GM21515 (cell line): ENCODE data around the gene ISG20L2.

Source experiments
- ATAC-seq: cut with Tn5 transposase; IDR thresholded peaks from one replicate; pipeline ENCODE4 v1.9.1; 2021; ENCODE audit not compliant: unreplicated experiment

ISG20L2 gene

DNA sequence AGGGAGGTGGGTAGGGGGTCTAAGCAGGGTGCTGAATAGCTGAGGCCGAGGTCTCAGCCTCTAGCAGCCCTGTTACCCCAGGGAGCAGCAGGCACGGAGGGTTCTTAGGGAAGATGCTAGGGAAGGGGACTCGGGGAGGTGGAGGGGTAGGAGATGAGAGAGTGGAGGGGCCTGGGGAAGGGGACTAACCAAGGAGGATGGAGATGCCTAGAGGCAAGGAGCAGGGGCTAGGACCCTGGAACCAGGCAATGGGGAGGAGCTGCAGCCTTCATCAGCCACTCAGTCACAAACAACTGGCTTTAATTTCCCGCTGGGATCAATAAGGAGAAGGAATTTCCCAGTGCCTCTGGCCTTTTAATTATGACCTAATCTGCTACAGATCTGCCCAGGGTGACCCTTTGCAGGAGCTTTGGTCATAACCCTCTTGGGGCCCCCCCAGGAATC lies 20.3 kb downstream of the ISG20L2 start:
- ATAC-seq, result no peak

DNA sequence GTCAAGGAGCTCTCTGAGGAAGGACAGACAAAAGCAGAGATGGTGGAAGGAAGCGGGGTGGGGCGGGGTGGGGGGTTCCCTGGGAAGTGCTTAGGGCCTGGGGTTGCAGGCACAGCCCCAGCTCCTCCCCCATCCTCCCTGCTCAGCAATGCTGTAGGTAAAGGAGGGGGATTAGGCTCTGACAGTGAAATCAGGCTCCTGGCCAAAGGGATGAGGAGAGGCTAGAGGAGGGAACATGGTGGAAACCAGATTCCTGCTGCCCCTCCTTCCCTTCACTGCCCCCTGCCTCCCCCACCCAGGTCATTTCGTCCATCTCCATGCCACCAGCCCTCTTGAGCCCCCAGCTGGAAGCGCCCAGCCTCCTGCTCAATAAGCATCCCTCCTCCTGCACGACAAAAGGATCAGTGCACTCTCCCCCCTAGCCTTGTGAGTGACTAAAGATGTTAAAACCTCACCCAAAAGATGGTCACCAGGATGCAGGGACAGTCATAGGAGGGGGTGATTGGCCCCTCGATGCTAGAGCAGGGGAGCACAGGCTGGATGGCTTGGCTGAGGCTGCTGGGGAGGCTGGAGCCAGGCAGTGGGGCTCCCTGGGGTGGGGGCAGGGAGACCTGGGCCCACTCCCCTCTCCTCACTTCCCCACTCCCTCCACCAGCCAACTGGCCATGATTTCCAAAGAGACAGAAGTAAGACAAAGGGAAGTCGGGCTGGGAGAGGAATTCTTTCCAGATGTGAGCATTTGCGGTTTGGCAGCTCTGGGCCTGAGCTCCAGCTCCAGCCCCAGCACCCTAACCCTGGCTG lies 20.9 kb downstream of the ISG20L2 start:
- no peak for ATAC-seq

DNA sequence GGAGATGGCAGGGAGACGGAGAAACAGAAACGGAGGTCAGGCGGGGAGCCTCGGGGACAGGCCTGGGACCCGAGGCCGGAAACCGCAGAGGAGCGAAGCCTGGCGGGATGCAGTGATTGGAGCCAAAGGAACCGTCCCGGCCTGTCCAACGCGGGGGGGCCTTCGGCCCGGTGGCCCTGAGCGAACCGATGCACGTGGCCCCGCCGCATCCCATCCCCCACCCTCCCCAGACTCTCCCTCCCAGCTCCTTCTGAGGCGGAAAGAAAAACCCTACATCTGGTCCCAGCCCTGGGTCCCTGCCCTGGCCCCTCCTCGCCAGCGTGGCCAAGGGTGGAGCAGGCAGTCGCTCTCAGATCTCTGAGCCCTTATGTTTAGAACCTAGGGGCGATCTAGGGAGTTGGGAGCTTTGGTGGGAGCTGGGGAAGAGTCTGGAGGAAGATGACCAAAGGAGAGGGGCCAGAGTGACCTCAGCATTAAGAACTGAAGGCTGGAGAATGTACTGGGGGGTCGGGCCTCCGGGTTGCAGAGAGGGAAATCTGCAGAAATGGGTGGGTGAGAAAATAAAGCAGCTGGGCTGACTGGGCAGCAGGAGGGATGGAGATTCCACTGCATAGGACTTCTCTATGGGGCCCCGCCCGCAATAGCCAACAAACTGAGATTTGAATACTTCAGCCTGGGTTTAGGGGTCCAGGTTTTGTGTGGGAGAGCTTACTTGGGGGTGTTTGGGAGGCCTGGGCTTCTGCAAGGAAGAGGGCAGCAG lies 21.7 kb downstream of the ISG20L2 start:
- ATAC-seq, result no peak

DNA sequence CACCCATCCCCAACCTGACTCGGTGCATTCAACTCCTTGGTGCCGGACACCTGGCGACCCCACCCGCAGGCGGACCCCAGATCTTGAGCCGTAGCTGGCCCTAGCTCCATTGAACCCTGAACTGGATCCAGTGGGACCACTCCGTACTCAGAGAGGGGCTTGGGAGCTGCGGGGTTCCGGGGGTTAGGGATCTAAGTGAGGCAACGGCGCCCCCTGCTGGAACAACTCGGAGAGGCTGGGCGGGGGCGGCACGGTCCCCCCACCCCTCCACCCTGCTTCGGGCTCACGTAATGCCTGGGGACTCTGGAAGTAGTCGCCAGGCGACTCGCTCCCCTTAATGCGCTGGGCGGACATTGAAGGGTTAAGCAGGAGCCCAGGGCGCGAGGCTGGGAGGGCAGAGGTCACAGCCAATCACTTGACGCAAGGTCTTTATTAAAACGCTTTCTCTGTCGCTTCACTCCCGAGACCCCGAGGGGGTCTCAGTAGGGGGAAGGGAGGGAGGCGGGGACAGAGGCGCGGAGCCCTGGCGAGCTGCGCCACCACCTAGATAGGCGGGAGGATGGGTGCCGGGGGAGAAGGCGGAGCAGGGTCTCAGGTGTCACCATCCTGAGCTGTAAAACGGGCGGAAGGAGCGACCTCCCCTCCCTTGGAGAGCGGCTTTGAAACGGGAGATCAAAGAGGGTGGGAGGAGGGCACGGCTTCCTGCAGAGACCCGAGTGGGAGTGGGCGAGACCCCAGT lies 22.5 kb downstream of the ISG20L2 start:
- ATAC-seq, result no peak

DNA sequence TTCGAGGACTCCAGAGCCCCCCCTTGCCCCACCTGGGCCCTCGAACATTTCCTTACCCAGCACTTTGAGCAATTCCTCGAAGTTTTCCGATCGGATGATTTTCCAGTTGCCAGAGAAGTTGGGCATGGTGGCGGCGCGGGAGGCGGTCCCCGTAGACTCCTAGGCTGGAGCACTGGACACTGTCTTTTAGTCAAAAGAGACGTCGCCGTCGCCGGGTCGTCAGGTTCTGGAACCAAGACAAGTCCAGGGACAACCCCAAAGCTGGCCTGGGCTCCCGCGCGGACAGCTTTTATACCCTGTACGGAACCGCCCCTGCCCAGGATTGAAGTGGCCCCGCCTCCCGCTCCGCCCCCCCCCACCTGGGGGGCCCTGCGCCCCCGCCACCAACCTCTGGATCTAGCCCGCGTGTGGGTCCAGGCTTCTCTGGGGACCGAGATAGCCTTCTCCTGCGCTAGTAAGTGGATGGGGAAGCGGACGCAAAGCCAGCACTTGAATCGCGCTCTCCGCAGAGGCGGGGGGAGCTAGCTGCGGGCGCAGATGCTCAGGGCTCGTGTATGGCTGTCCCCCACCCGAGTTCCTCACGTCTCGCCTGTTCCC lies 23.1 kb downstream of the ISG20L2 start, which contains the start of gene CRABP2:
Gene CRABP2, minus strand, starts transcription at position 263 of the 597 bp plus-strand sequence. Its CDS starts 137 bp downstream, at position 126.
- no peak for ATAC-seq

DNA sequence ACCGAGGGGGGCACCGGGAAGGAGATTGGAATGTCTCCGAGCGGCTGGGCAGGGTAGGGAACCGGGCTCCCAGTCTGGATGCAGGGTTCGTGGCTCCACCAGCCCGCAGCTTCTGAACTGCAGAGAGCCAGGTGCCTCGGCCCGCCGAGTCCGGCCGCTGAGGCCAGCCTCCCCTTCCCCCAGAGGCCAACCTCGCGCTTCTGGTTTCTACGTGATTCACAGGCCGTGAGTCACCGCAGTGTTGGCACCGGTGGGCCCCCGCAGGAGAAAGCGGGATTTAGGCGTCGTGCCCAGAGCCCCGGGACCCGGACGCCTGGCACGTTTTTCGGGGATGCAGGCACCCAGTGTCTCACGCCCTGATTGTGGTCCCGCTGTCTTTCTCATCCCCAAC lies 23.6 kb downstream of the ISG20L2 start:
- no peak for ATAC-seq

DNA sequence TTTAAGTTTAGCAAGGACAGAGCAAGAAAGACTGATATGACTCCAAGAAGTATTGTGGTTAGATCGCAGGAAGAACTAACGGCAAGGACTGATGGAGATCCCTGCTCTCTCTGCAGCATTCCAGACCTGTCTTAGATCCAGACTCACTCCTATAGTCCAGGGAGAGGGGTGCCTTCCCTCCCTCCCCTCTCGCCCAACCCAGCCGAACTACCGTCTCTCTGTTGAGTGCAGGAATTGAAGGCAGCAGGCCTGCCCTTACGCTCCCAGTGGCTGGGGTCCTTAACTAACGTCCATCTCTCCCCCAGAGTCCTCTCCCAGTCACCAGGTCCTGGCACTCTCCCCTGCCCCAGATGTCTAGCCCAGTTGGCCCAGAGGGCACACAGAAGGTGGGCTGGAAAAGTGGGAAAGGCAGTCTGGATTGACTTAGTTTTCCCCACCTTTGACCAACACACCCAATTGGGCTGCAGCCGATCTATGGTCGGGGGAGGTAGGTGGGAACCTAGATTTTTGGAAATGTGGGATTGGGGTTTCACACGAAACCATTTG lies 24.3 kb downstream of the ISG20L2 start:
- no peak for ATAC-seq

DNA sequence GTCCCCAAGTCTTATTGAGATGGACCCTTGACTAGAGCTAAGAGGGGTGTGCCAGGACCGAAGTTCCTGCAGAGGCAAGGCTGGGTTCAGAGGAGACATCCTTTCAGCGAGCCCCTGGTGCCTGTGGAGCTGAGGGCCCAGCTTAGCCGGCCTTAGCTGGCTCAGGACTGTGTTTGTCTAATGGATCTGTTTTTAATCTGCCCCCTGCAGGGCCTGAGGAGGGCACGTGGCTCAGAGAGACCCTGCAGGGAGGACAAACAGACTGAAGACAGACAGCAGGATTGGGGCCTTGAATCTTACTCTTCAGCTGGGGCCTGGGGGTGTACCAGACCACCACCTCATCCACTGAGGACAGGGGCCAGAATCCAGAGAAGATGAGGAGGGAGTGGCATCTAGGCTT lies 24.8 kb downstream of the ISG20L2 start:
- no peak for ATAC-seq

DNA sequence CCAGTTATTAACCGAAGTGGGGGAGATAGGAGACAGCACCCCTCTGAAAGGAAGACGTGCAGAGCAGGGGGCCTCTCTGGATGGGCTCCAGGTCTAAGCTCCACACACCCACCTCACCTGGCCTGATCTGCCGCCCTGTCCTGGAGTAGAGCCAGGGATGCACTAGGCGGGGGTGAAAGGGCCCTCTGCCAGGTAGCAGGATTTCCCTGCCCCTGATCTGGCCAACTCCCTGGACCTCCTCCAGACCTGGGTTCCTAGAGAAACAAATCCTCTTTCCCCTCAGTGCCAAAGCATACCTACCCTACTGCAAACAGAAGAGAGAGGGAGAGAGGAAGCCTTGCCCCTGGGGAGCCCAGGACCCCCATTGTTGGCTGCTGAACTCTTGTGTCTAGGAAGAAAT lies 25.2 kb downstream of the ISG20L2 start:
- ATAC-seq, result no peak

DNA sequence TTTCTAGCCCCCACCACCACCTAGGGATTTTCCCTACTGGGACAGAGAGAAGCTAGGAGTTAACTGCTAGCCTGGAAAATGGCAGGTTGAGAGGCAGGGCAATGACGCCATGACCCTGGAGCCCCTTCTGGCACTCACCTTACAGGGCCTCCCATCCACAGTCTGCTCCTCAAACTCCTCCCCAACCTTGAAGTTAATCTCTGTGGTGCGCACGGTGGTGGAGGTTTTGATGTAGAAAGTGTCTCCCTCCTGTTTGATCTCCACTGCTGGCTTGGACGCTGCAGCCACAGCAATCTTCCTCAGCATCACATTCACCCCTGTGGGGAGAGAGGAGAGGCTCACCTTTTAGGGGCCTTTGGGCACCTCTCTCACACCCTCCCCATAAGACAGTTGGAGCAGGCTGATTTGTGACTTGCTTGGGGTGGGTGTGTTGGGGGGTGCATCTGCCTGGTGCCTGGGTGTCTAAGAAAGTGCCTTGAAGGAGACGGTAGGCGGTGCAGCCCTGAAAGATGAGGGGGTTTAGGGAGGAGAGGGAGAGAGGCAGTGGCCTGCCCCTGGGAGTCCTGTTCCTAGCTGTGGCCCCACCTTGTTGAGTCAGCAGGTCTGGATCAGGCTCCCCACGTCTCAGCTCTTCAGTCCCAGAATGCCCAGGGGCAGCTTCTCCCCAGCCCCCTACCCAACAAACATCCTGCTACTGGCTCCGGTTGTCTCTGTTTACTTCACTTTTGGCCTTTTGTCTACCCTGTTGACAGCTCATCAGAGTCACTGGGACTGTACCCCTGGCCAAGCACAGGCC lies 27.6 kb downstream of the ISG20L2 start:
- no peak for ATAC-seq

DNA sequence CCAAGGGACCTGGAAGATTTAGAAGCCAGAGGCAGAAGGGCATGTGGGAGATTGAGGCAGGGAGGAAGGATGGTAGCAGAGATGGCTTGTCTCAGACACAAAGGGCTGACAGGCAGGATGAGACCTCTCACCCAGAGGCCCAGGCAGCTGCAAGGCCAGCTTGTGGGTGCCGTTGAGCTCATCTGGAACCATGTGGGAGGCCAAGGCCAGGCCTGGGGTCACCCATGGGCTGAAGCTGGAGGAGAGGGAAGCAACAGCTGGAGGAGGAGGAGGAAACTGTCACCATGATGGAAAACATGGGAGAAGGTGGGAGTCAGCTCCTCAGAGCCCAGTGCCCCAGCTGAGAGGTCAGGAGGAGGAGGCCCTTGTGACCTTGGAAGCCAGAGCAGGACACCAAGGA lies 29.6 kb downstream of the ISG20L2 start:
- no peak for ATAC-seq

DNA sequence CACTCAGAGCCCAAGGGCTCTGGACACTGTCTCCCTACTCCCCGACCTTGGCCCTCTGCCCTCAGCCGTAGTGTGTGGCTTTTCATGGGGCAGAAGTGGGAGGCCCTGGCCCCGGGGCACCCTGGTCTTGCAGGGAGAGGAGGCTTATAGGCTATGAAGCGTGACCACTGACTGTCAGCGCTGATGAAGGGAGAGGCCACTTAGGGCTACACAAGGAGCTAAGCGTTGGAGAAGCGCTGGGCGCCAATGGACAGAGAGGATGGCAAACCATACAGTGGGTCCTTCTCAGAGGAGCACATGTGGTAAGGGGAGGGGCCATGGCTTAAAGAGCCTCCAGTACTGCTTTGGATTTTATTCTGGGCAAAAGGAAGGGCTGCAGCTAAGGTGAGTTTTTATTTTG lies 31.1 kb downstream of the ISG20L2 start:
- no peak for ATAC-seq

DNA sequence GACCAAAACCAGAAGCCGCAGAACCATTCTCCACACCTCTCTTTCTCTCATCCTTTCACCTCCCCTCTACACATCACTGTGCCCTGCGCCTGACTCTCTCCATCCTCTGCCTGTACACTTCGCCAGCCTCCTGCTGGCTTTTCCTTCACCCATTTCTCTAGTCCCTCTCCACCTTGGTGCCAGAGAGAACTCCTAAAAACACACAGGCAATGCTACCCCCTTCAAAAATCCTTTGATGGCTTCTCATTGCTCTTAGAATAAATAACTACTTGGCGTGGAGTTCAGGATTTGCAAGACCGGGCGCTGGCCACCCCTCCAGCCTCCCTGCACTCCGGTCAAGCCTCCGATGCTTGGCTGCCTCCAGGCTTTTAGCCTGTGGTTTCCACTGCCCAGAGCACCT lies 31.8 kb downstream of the ISG20L2 start:
- no peak for ATAC-seq

DNA sequence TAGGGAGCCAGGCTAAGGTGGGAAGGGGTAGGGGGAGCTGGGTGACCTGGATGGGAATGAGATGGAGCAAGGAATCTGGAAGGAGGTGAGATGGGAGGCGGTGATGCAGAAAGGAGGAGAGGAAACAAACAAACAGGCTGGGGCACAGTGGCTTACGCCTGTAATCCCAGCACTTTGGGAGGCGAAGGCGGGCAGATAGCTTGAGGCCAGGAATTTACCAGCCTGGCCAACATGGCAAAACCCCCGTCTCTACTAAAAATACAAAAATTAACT lies 33.9 kb downstream of the ISG20L2 start:
- no peak for ATAC-seq

DNA sequence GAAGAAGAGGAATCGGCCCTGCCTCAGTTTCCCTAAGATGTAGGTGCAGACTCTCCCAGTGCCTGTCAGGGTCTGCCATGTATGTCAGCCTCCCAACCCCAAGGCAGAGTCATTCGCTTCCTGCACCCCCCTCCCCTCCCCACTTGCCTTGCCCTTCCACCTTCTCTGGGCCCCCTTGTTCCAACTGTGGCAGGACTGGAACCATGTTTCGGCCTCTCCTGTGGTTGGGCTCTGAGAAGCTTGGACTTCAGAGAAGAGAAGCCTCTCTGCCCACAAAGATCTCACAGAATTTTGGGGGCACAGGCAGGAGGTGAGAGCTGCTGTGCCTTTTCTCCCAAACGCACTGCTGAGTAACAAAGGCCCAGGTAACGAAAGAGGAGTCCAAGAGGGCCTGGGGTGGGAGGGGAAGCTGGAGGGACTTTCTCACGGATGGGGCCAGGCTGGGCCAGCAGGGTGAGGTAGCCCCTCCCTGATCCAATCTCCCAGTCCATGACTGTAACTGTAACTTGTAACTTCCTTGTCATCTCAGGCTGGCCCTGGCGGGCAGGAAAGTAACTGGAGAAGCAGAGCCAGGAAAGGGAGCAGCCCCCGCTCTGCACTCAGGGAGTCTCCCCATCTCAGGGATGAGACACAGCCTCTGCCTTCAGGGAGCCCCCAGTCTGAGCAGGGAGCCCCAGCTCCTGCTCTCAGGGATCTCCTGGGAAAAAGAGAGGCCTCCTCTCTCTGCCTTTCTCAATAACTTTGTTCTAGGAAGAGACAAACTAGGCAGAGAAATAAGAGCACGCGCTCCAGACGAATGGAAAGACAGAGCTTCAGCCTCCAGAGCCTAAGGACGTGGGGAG lies 34.5 kb downstream of the ISG20L2 start:
- no peak for ATAC-seq

DNA sequence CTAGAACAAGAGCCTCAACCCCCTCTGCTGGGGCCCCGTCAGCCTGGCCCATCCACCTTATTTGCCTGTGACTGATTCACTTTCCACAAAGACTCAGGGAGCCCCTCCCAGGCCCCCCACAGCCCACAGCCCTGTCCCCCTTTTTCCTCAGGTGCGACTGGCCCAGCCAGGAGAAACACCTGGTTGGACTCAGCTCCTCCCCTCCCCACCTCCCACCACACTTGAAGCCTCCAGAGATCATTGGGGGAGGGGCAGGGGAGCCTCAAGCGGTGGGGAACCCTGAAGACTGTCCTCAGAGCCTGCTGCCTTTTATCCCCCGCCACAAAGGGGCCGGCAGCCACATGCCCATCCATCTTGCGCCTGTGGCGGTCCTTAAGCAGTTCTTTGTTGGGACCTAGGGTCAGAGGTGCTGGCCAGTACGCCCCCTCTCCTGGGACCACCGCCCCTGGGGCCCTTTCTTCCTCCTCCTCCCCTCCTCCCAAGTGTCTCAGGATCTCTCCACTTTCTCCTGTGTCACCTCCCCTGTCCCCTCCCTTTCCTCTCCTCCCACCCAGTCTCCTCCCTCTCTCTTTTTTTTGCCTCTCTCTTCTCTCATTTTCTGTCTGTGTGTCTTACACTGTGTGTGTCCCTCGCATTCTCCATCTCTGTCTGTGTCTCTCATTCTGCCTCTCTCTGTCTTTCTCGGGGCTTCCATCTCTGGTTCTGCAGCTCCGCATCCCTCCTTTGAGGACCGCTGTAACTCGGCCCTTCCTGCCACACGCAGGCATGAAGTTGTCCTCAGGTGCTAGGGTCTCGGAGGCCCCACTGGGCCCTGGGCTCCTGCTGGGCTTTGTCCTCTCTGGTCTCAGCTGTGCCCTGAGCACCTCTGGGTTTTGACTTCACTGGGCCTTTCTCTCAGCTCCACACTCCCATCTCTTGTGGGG lies 35.4 kb downstream of the ISG20L2 start:
- no peak for ATAC-seq

DNA sequence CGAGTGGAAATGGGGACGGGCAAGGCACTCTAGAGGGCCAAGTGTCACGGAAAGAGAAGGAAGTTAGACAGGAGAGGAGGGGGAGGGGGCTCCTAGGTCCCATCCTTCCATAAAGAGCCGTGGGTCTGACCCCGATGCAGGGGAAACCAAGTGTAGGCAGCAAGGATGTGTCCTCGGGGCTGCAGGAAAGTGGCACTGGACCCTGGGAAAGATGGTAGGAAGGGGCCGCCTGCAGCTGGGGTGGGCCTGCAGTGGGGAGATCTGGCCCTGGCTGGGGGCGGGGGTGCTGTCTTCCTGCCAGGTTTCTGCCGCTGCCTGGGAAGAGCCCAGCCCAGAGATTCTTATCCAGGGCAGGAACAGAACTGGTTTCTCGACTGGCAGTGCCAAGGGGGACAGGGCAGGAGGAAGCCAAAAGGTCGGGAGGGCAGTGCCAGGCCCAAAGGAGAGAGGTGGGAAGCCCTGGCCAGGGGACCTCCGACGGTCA lies 36.1 kb downstream of the ISG20L2 start:
- ATAC-seq, result no peak
